Pancreas (tissue), 10 donors: Measurements from ENCODE around the gene VILL. TPM values are rescaled to one million over a fixed set of nuclear protein-coding genes. Genes with fewer than 3 reads are reported as not detected.
A peak's percentile ranks its signal among the peaks of the same experiment; 100 is the strongest.

Experiments used
- ATAC-seq, 4 donors: fragments of 200-7000 bp; cut with Tn5 transposase; one replicate each; pipeline versions ENCODE4 v1.8.0 to v1.9.1; 2020; ENCODE audit warnings: mild to moderate bottlenecking in 4 of 4, moderate library complexity in 4 of 4
- DNase-seq, 6 donors: peaks; one replicate each; pipeline ENCODE4 v3.0.0-alpha.2; 2020
- FAIRE-seq: peaks from 2 replicates; lab custom pipeline; 2012; peaks lifted over from hg19 to GRCh38; lab: Jason Lieb, UNC
- H3K27ac ChIP-seq, 4 donors: fragments of 200-600 bp; sonication (generic); 1 replicate in 3 of 4; 2 replicates in 1 of 4; pipeline versions ENCODE4 v1.5.0 to v1.8.0; 2020
- H3K27me3 ChIP-seq, 4 donors: fragments of 200-600 bp; one replicate each; pipeline ENCODE4 v1.8.0; 2021
- H3K36me3 ChIP-seq, 3 donors: fragments of 200-600 bp; sonication (generic) in 1 of 3; one replicate each; pipeline versions ENCODE4 v1.5.0 to v1.8.0; 2020 to 2021
- H3K4me1 ChIP-seq, 3 donors: fragments of 200-600 bp; one replicate each; pipeline ENCODE4 v1.8.0; 2021
- H3K4me3 ChIP-seq, 4 donors: fragments of 200-600 bp; sonication (generic) in 2 of 4; one replicate each; pipeline versions ENCODE4 v1.5.0 to v1.8.0; 2020 to 2021
- H3K9me3 ChIP-seq, 4 donors: fragments of 200-600 bp; one replicate each; pipeline ENCODE4 v1.8.0; 2021
- WGBS, 2 donors: extraction: QIAGEN DNeasy Blood & Tissue Kit; methylation state at CpG; one replicate each; pipeline ENCODE4 v1.1.7; 2013; 5-methylcytosine and 5-hydroxymethylcytosine counted together
- intact Hi-C, 3 donors: fragments of 100-400 bp; cut with DNase I; formaldehyde crosslinking; loops; one replicate each; pipeline versions ENCODE4 v1.11.1 to v1.14.2; 2022
- polyA plus RNA-seq, 2 donors: library from polyadenylated mRNA; stranded (reverse); fragments of 200-250 nt; gene quantifications; one replicate each; pipeline ENCODE4 v1.2.3, GENCODE V29; 2013
- total RNA-seq, 6 donors: library from RNA; stranded (reverse); fragmentation: NEBNext Ultra II Directional in 4 of 6; extraction: Animal tissue kit (Norgen Biotek cat#: 25700) in 4 of 6; gene quantifications; one replicate each; pipeline versions ENCODE4 v1.2.1 to v1.2.4, GENCODE V29; 2021 to 2023
- TF ChIP-seq, protein P1 (sequence below), 4 donors: fragments of 200-600 bp; sonication (generic) in 3 of 4; IDR thresholded peaks; one replicate each; pipeline versions ENCODE4 v1.5.0 to v1.8.0; 2021; ENCODE audit warnings: antibody characterized with exemption in 4 of 4
- donor health status: healthy with polysubstance abuse.
- donor health status: DM: no; HTN: no; CAD: no; lungs with moderate emphysema.
- donor health status: DM: no; HTN: no; CAD: no.
- donor health status: control.
- donor health status: control.
- donor health status: Bipolar disorder and iron deficiency.
- donor health status: DM: yes; HTN: yes; CAD: no.
- donor health status: DM: no; HTN: no; CAD: no.
- donor health status: DM: no; HTN: no; CAD: no.
- donor health status: DM: yes; HTN: yes; CAD: no.

The VILL gene
- total and polyA plus RNA-seq, 8 donors = 1.2 to 7.0 (median 3.8) TPM

- H3K36me3 ChIP-seq = no peaks in the 10 kb centered on the region
- ATAC-seq = no peak
- no peaks in the 10 kb centered on the region for H3K27me3 ChIP-seq
- H3K4me3 ChIP-seq = no peak overlapping the region
- TF ChIP-seq, protein P1, sequence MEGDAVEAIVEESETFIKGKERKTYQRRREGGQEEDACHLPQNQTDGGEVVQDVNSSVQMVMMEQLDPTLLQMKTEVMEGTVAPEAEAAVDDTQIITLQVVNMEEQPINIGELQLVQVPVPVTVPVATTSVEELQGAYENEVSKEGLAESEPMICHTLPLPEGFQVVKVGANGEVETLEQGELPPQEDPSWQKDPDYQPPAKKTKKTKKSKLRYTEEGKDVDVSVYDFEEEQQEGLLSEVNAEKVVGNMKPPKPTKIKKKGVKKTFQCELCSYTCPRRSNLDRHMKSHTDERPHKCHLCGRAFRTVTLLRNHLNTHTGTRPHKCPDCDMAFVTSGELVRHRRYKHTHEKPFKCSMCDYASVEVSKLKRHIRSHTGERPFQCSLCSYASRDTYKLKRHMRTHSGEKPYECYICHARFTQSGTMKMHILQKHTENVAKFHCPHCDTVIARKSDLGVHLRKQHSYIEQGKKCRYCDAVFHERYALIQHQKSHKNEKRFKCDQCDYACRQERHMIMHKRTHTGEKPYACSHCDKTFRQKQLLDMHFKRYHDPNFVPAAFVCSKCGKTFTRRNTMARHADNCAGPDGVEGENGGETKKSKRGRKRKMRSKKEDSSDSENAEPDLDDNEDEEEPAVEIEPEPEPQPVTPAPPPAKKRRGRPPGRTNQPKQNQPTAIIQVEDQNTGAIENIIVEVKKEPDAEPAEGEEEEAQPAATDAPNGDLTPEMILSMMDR (IDR thresholded peaks at IDR 0.05) = no peak
- H3K4me1 ChIP-seq = peaks cover 0 to 8% (median 6%) of the 10 kb centered on the region in 3 donors
- FAIRE-seq = no peak
- WGBS, 2 donors = 83 to 89% methylated on average over 6 of the region's 6 CpGs
- no peak overlapping the region for H3K27ac ChIP-seq
- intact Hi-C loops = no loop called here
- DNase-seq = no peak
- no peaks in the 10 kb centered on the region for H3K9me3 ChIP-seq
Observed at GRCh38 chr3:38027466-38028465, 37.2 kb downstream of the VILL start.

DNA sequence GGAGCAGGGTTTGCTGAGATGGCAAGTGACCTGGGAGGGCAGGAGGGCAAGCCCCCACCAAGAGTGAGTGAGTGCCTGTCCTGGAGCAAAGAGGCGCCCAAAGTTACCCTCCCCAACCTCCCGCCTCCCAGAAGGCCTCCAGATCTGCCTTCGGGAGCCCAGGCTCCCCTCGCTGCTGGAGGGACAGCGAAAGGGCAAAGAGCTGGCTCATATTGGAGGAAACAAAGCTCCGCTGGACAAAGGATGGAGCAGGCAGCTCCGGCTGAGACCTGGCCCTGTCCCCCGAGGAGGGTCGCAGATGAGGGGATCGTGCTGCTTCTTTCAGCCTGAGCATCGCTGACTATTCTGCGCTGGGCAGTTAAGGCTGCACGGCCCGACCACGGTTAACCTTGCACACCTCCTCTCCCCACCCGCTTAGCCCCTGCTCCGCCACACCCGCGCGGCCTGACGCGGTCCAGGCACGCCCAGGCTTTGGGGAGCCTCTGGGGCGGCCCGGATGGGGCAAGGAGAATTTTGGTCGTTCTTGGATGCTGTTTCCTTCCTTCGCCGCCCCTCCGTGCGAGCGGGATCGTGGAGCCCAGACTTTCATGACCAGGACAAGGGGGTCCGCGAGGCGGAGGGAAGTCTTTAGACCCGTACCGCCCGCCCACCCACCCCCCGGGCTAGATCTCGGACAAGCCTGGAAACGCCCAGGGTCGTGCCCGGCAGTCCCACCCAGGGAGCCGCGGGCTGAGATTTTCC, 38.2 kb downstream of the VILL start:
- Histone ChIP-seq H3K9me3 (no peaks in the 10 kb centered on the region), H3K27me3 (no peaks in the 10 kb centered on the region), H3K4me3 (peak overlapping the region; percentile 17 to 55 (median 38)), H3K27ac (peak overlapping the region in 2 of 4 donors; percentile 9 to 50), H3K36me3 (no peaks in the 10 kb centered on the region), H3K4me1 (peaks cover 0 to 8% (median 6%) of the 10 kb centered on the region in 3 donors)
- FAIRE-seq = no peak
- DNase-seq = no peak
- intact Hi-C loops = no loop called here
- TF ChIP-seq, protein P1 (IDR thresholded peaks at IDR 0.05) = no peak
- 50 to 51% methylated on average over 41 to 45 of the region's 45 CpGs for WGBS, 2 donors
- no peak for ATAC-seq

- intact Hi-C loops = no loop called here
- Histone ChIP-seq H3K36me3 (no peaks in the 10 kb centered on the region), H3K4me3 (peak within 1 kb of the TSS; percentile 17 to 55 (median 38)), H3K4me1 (peaks cover 0 to 8% (median 6%) of the 10 kb centered on the region in 3 donors), H3K27me3 (no peaks in the 10 kb centered on the region), H3K27ac (peak within 1 kb of the TSS; percentile 9 to 63 (median 40)), H3K9me3 (no peaks in the 10 kb centered on the region)
- FAIRE-seq = no peak
- TF ChIP-seq, protein P1 (IDR thresholded peaks at IDR 0.05) = no peak
- ATAC-seq = peak; percentile 6 to 43 (median 18)
- WGBS, 2 donors = 2 to 3% methylated on average over 55 to 75 of the region's 75 CpGs
- DNase-seq = peak; percentile 55 to 86 (median 72)
Observed at GRCh38 chr3:38029400-38030125, 39.0 kb downstream of the VILL start, which contains the start of gene PLCD1. PLCD1 (minus strand) TSS chr3:38029642; CDS start chr3:38029539, 103 bp downstream.

DNA sequence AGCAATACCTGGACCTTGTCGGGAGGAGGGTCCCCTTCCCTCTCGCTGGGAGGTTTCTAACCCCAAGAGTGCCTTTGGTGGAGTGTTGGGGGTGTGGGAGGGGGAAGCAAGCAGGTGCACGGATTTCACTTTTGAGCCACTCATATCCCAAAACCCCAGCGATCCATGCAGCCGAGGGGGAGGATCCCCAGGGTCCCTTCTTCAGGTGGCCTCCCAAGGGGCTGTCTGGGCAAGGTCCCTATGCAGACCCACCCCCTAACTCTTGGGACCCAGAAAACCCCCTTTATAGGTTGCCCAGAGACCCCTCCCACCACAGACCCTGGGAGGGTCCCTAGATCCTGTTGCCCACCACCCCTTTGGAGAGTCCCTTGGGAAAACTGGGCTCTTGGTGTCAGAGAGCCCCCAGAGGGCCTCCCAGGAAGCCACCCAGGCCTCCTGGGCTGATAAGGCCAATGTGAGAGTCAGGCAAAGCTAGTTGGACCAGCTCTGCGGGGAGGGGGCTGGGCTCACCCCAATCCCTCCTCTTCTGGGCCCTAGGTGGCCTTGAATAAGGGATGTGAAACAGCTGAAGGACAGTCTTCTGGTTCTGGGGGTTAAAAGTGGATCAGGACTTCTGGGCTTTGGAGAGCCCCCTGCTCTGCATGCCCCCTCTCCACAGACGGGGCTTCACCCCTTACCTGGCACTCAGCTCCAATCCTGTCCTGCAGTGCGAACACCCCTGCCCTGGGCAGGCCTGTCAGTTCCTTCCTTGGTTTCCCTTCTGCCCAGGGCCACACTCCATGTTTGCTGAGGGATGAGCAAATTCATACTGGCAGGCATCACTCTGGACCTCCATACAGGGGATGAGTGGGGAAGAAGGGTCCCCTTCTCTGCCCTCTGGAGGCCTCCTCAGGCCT, 39.8 kb downstream of the VILL start:
- TF ChIP-seq, protein P1 (IDR thresholded peaks at IDR 0.05) = no peak
- intact Hi-C loops = no loop called here
- peak overlapping the region in 3 of 4 donors; percentile 9 to 63 (median 59) for H3K27ac ChIP-seq
- H3K9me3 ChIP-seq = no peaks in the 10 kb centered on the region
- ATAC-seq = peak in 3 of 4 donors; percentile 18 to 36 (median 20)
- FAIRE-seq = no peak
- H3K4me3 ChIP-seq = peak overlapping the region in 3 of 4 donors; percentile 22 to 55 (median 53)
- 35 to 36% methylated on average over 8 of the region's 8 CpGs for WGBS, 2 donors
- no peak for DNase-seq
- peaks cover 0 to 8% (median 6%) of the 10 kb centered on the region in 3 donors for H3K4me1 ChIP-seq
- H3K36me3 ChIP-seq = no peaks in the 10 kb centered on the region
- no peaks in the 10 kb centered on the region for H3K27me3 ChIP-seq
